Gastrocnemius medialis (tissue), 4 donors: ENCODE data around the gene ZSCAN26. TPM values are rescaled to one million over a fixed set of nuclear protein-coding genes. Genes with fewer than 3 reads are reported as not detected.
"Not testable (repeated sequence)": the region's sequence is repeated elsewhere in the genome, so short reads cannot be mapped to it uniquely, and the experiment has no call there.

Source experiments
- ATAC-seq, 2 donors: fragments of 150-250 bp; one replicate each; pipeline ENCODE4 v1.9.1; 2016
- DNase-seq, 2 donors: peaks; one replicate each; pipeline ENCODE4 v3.0.0-alpha.2; 2019
- H3K27ac ChIP-seq, 4 donors: fragments of 200-600 bp; sonication (generic); 1 replicate in 1 of 4; 2 replicates in 3 of 4; pipeline ENCODE4 v1.5.1; 2016 to 2018; ENCODE audit warnings: mild to moderate bottlenecking in 2 of 4, moderate library complexity in 1 of 4
- H3K27me3 ChIP-seq, 3 donors: fragments of 200-600 bp; sonication (generic) in 2 of 3; 1 replicate in 1 of 3; 2 replicates in 2 of 3; pipeline versions ENCODE4 v1.5.1 to v1.6.0; 2016 to 2019; ENCODE audit warnings: mild to moderate bottlenecking in 1 of 3, moderate library complexity in 1 of 3
- H3K36me3 ChIP-seq, 2 donors: fragments of 200-600 bp; sonication (generic) in 1 of 2; one replicate each; pipeline ENCODE4 v1.5.1; 2017 to 2018
- H3K4me1 ChIP-seq, 2 donors: fragments of 200-600 bp; sonication (generic) in 1 of 2; one replicate each; pipeline ENCODE4 v1.5.1; 2016 to 2017; ENCODE audit warnings: mild to moderate bottlenecking in 2 of 2
- H3K4me3 ChIP-seq, 4 donors: fragments of 200-600 bp; sonication (generic) in 3 of 4; 1 replicate in 1 of 4; 2 replicates in 3 of 4; pipeline ENCODE4 v1.5.1; 2016 to 2019; ENCODE audit warnings: mild to moderate bottlenecking in 2 of 4
- H3K9me3 ChIP-seq, 3 donors: fragments of 200-600 bp; sonication (generic) in 2 of 3; 1 replicate in 1 of 3; 2 replicates in 2 of 3; pipeline ENCODE4 v1.5.1; 2016 to 2019
- CTCF ChIP-seq, 5 experiments: fragments of 450-650 bp in 3 of 5; fragments of 200-600 bp in 2 of 5; sonication (generic) in 2 of 5; IDR thresholded peaks in 4 of 5; conservative IDR thresholded peaks in 1 of 5; 1 replicate in 4 of 5; 2 replicates in 1 of 5; pipeline ENCODE4 v1.5.1; 2016 to 2019; ENCODE audit warnings: antibody characterized with exemption in 5 of 5, mild to moderate bottlenecking in 3 of 5, moderate library complexity in 3 of 5
- POLR2A ChIP-seq, 2 donors: fragments of 450-650 bp; IDR thresholded peaks; one replicate each; pipeline ENCODE4 v1.6.1; 2017; ENCODE audit warnings: antibody characterized with exemption in 2 of 2, mild to moderate bottlenecking in 2 of 2, moderate library complexity in 2 of 2
- in situ Hi-C, 4 donors: fragments of 200-750 bp; cut with MboI; loops; one replicate each; pipeline versions ENCODE4 v1.15.0 to v1.8.0; 2017; ENCODE audit warnings: low sequenced_read_pairs in 4 of 4
- intact Hi-C: fragments of 100-400 bp; cut with DNase I; formaldehyde crosslinking; loops from one replicate; pipeline ENCODE4 v1.15.1; 2023; ENCODE audit warnings: low total_unique reads
- total RNA-seq, 4 donors: library from RNA; depleted of rRNA; stranded (reverse); fragments of >200 nt; gene quantifications; one replicate each; pipeline versions ENCODE4 v1.1.0 to v1.2.3, GENCODE V29; 2016

Gene ZSCAN26
- total RNA-seq, 4 donors from 2014 or later, result 7.3 to 13.4 (median 9.8) TPM

- no peaks in the 10 kb centered on the region for H3K4me1 ChIP-seq
- TF ChIP-seq CTCF (IDR thresholded peaks at IDR 0.05 in 4 of 5, conservative IDR thresholded peaks at IDR 0.05 in 1 of 5), result no peak
- no peak for TF ChIP-seq POLR2A (IDR thresholded peaks at IDR 0.05)
- DNase-seq (no peak), ATAC-seq (no peak)
- in situ Hi-C loops, result no loop called here
- H3K27me3 ChIP-seq, result no peaks in the 10 kb centered on the region
- H3K27ac ChIP-seq, result no peak overlapping the region
- H3K36me3 ChIP-seq, result no peaks in the 10 kb centered on the region
- H3K4me3 ChIP-seq, result no peak overlapping the region
- intact Hi-C loops, result no loop called here
- no peaks in the 10 kb centered on the region for H3K9me3 ChIP-seq
Measured at GRCh38 chr6:28312939-28313338, 46.0 kb downstream of the ZSCAN26 start.

GRCh38 chr6:28315628-28316027 lies 48.7 kb downstream of the ZSCAN26 start:
- no peaks in the 10 kb centered on the region for H3K36me3 ChIP-seq
- no peak overlapping the region for H3K4me3 ChIP-seq
- no peaks in the 10 kb centered on the region for H3K27me3 ChIP-seq
- TF ChIP-seq CTCF (IDR thresholded peaks at IDR 0.05 in 4 of 5, conservative IDR thresholded peaks at IDR 0.05 in 1 of 5) (no peak), POLR2A (IDR thresholded peaks at IDR 0.05) (no peak)
- no peak for DNase-seq
- no peaks in the 10 kb centered on the region for H3K9me3 ChIP-seq
- intact Hi-C loops, result no loop called here
- no peak overlapping the region for H3K27ac ChIP-seq
- no peak for ATAC-seq
- H3K4me1 ChIP-seq, result no peaks in the 10 kb centered on the region
- in situ Hi-C loops, result no loop called here

- DNase-seq, in situ Hi-C loops, H3K27me3 ChIP-seq, H3K4me1 ChIP-seq, intact Hi-C loops, H3K36me3 ChIP-seq, ATAC-seq, H3K4me3 ChIP-seq, H3K9me3 ChIP-seq, H3K27ac ChIP-seq: not testable (repeated sequence)
Measured at GRCh38 chr6:28317866-28318265, 50.9 kb downstream of the ZSCAN26 start.

- TF ChIP-seq CTCF (IDR thresholded peaks at IDR 0.05 in 4 of 5, conservative IDR thresholded peaks at IDR 0.05 in 1 of 5), result no peak
- TF ChIP-seq POLR2A (IDR thresholded peaks at IDR 0.05), result no peak
- Histone ChIP-seq H3K4me1 (no peaks in the 10 kb centered on the region), H3K27me3 (no peaks in the 10 kb centered on the region), H3K9me3 (peaks cover 0 to 18% (median 17%) of the 10 kb centered on the region in 3 donors), H3K27ac (no peak overlapping the region), H3K36me3 (peaks cover 18 to 51% of the 10 kb centered on the region in 2 donors), H3K4me3 (no peak overlapping the region)
- intact Hi-C loops (no loop called here), in situ Hi-C loops (no loop called here)
- no peak for DNase-seq
- ATAC-seq, result no peak
Measured at GRCh38 chr6:28322661-28323060, 55.7 kb downstream of the ZSCAN26 start.

- intact Hi-C loops (no loop called here), in situ Hi-C loops (no loop called here)
- no peak for ATAC-seq
- Histone ChIP-seq H3K36me3 (peaks cover 18 to 61% of the 10 kb centered on the region in 2 donors), H3K27me3 (no peaks in the 10 kb centered on the region), H3K4me3 (no peak overlapping the region), H3K4me1 (no peaks in the 10 kb centered on the region), H3K27ac (no peak overlapping the region), H3K9me3 (peaks cover 0 to 20% (median 18%) of the 10 kb centered on the region in 3 donors)
- DNase-seq, result no peak
- no peak for TF ChIP-seq CTCF (IDR thresholded peaks at IDR 0.05 in 4 of 5, conservative IDR thresholded peaks at IDR 0.05 in 1 of 5)
- no peak for TF ChIP-seq POLR2A (IDR thresholded peaks at IDR 0.05)
Measured at GRCh38 chr6:28323813-28324424, 57.0 kb downstream of the ZSCAN26 start.
